T-helper 17 cell (primary cell): ENCODE results near the gene DNAAF9. TPM values are rescaled to one million over a fixed set of nuclear protein-coding genes. Genes with fewer than 3 reads are reported as not detected.

Experiments
- ATAC-seq: fragments of 150-1000 bp; cut with Tn5 transposase; 2 replicates; pipeline ENCODE4 v1.10.0; 2021; ENCODE audit warnings: mild to moderate bottlenecking, moderate library complexity
- DNase-seq, 3 donors: peaks; one replicate each; pipeline versions ENCODE4 v3.0.0 to v3.0.0-alpha.2; 2020 to 2021
- H3K9me3 ChIP-seq: one replicate; pipeline ENCODE4 v1.7.0; 2013; ENCODE audit warnings: low read length, mild to moderate bottlenecking; ENCODE audit not compliant: control insufficient read depth, poor library complexity, severe bottlenecking
- H3K27ac Mint-ChIP-seq: one replicate; pipeline ENCODE4 v1.8.0; 2022; ENCODE audit warnings: mild to moderate bottlenecking, moderate library complexity, mixed read lengths
- H3K27me3 Mint-ChIP-seq: one replicate; pipeline ENCODE4 v1.8.0; 2022; ENCODE audit warnings: mixed read lengths
- H3K36me3 Mint-ChIP-seq: one replicate; pipeline ENCODE4 v1.8.0; 2022; ENCODE audit warnings: low read depth, mixed read lengths
- H3K4me1 Mint-ChIP-seq: one replicate; pipeline ENCODE4 v1.8.0; 2022; ENCODE audit warnings: mild to moderate bottlenecking, mixed read lengths
- H3K4me3 Mint-ChIP-seq: one replicate; pipeline ENCODE4 v1.8.0; 2022; ENCODE audit warnings: mild to moderate bottlenecking, moderate library complexity, mixed read lengths
- total RNA-seq, 4 donors: library from RNA in 2 of 4; stranded (reverse) in 2 of 4; gene quantifications; one replicate each; pipeline ENCODE4 v1.2.3 and lab custom pipeline; 2022 to 2026

DNAAF9 gene
- total RNA-seq (1 to 10 TPM; 6.5 to 6.7 TPM), total RNA-seq (lab: John Stamatoyannopoulos, UW) (30.8 to 33.2 reads per million in 2 donors)

DNA sequence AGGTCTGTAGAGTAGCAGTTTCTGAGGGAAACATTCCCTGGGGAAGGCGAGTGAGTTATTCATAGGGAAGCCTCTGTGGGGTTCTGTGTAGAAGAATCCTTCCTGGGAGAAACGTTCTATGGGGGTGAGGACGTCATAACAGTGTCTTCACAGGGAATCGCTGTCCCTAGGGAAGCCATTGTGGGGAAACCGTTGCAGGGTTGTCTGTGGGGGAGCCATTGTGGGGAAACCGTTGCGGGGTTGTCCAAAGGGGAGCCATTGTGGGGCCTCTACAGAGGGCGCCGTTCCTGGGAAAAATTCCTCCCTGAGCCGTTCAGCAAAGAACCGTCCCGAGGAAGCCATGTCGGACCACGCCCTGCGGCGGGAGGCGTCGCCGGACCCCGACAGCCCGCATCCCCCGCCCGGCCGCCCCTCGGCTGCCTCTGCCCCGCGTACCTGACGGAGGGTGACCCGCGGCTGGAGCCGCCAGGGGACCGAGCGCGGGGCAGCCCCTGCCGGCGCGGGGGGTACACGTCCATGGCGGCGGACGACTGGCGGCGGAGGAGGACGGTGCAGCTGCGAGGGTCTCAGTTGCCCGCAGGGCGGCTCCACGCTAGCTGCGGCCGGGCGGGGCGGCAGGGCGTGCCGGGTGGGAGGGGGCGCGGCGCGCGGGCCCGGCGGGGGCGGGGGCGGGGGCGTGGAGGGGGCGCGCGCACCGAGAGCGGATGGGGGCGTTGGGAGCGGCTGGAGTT, at the start of gene DNAAF9:
Gene DNAAF9 (minus strand): TSS at position 630 of the 731 bp plus-strand sequence. CDS start 112 bp downstream, at position 518.
- Mint-ChIP-seq H3K27me3 (no peaks in the 10 kb centered on the region), H3K27ac (peak within 1 kb of the TSS; percentile 91), H3K36me3 (peaks cover 5% of the 10 kb centered on the region), H3K4me1 (peaks cover 38% of the 10 kb centered on the region), H3K4me3 (peak within 1 kb of the TSS; percentile 98)
- DNase-seq (peak; percentile 41 to 71 (median 67)), ATAC-seq (peak; percentile 66)
- no peaks in the 10 kb centered on the region for H3K9me3 ChIP-seq

DNA sequence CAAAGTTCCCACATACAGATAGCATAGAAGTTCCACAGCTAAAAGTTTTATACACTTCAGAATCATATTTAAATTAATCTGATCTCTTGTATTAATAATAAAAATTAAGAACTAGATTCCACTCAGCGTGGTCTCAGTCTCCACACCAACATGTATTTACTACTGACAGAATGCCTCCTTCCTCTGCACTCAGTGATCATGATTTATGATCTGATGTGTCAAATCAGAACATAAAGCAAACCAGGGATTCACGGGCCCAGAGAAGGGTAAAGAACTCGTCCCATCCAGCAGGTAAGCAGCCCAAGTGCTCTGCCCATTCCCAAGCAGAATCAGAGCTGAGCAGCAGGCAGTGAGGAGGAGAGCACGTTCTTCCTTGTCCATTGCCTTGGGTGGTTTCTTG, 49.2 kb upstream of the DNAAF9 start:
- Mint-ChIP-seq H3K4me1 (no peaks in the 10 kb centered on the region), H3K36me3 (peaks cover 2% of the 10 kb centered on the region), H3K27me3 (peaks cover 40% of the 10 kb centered on the region), H3K27ac (no peak overlapping the region), H3K4me3 (no peak overlapping the region)
- no peak for ATAC-seq
- DNase-seq, result no peak
- no peaks in the 10 kb centered on the region for H3K9me3 ChIP-seq

DNA sequence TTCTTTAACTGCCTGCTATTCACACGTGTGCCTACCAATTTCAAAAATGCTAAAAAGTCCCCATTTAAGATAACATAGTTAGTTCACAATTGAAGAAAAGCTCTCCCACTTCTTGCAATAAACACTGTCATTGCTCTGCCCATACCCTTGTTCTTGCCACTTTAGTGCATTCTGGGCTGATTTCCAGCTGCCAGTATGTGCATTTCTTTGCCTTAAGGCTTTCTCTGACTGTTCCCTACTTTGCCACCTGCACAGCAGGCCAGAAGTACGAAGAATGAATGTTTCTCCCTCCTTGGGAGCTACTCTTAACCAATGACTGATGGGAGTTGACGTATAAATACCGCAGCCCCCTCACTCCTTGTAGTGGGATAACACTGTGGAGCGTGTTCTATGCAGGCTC, 47.4 kb upstream of the DNAAF9 start:
- peaks cover 2% of the 10 kb centered on the region for H3K36me3 Mint-ChIP-seq
- ATAC-seq (no peak), DNase-seq (no peak)
- H3K9me3 ChIP-seq, result no peaks in the 10 kb centered on the region
- no peaks in the 10 kb centered on the region for H3K4me1 Mint-ChIP-seq
- no peak overlapping the region for H3K4me3 Mint-ChIP-seq
- no peak overlapping the region for H3K27ac Mint-ChIP-seq
- peaks cover 36% of the 10 kb centered on the region for H3K27me3 Mint-ChIP-seq

DNA sequence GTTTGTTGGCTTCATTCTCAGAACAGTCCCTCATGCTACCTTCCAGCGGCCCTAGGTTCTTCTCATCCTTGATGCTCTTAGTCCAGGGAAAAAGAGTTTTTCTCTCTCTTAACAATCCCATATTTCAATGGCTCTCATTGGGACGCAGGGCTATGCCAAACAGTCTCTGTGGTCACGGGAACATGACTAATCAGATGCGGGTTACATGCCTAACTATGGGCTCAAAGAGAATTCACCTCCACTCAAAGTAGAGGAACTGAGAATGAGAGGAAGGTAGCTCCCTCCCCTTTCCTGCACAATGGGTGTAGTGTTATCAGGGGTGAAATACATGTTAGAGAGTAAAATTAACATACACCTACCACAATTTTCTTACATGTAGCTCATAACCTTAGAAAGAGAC, 45.2 kb upstream of the DNAAF9 start:
- Mint-ChIP-seq H3K4me1 (no peaks in the 10 kb centered on the region), H3K4me3 (no peak overlapping the region), H3K27ac (no peak overlapping the region), H3K27me3 (peaks cover 32% of the 10 kb centered on the region), H3K36me3 (peaks cover 2% of the 10 kb centered on the region)
- no peaks in the 10 kb centered on the region for H3K9me3 ChIP-seq
- ATAC-seq, result no peak
- no peak for DNase-seq

DNA sequence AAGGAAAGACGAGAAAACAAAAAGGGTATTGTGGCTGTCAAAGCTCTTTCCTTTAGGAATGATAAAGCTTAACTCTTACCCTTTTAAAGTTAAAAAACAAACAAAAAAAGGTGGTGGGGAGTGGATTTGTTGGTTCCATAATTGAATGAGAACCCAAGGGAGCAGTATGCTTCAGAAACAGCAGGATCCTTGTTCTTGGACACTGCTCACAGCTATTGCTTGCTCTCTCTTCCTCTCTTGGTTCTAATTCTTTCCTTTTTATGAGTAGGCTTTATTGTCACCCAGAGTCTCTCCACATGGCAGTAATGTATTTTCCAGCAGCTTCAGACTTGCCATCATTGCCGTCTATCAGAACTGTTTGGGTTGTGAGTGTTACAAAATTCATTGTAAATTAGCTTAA, 44.7 kb upstream of the DNAAF9 start:
- H3K27me3 Mint-ChIP-seq, result peaks cover 32% of the 10 kb centered on the region
- no peak overlapping the region for H3K27ac Mint-ChIP-seq
- ATAC-seq (no peak), DNase-seq (no peak)
- no peak overlapping the region for H3K4me3 Mint-ChIP-seq
- no peaks in the 10 kb centered on the region for H3K9me3 ChIP-seq
- peaks cover 2% of the 10 kb centered on the region for H3K36me3 Mint-ChIP-seq
- H3K4me1 Mint-ChIP-seq, result no peaks in the 10 kb centered on the region

DNA sequence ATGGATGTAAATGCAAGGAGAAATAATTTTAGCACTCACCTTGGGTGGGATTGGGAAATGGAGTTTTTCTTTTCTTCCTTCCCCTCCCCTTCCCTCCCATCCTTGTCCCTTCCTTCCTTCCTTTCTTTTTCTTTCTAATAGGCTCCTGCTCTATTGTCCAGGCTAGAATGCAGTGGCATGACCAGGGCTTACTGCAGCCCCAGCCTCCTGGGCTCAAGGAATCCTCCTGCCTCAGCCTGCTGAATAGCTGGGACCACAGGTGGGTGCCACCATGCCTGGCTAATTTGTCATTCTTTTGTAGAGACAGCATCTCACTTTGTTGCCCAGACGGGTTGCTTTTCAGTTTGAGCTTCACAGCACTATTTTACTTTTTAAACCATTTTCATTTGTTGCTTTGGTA, 41.9 kb upstream of the DNAAF9 start:
- DNase-seq (no peak), ATAC-seq (no peak)
- Mint-ChIP-seq H3K27me3 (peaks cover 30% of the 10 kb centered on the region), H3K36me3 (no peaks in the 10 kb centered on the region), H3K27ac (no peak overlapping the region), H3K4me3 (no peak overlapping the region), H3K4me1 (no peaks in the 10 kb centered on the region)
- no peaks in the 10 kb centered on the region for H3K9me3 ChIP-seq

DNA sequence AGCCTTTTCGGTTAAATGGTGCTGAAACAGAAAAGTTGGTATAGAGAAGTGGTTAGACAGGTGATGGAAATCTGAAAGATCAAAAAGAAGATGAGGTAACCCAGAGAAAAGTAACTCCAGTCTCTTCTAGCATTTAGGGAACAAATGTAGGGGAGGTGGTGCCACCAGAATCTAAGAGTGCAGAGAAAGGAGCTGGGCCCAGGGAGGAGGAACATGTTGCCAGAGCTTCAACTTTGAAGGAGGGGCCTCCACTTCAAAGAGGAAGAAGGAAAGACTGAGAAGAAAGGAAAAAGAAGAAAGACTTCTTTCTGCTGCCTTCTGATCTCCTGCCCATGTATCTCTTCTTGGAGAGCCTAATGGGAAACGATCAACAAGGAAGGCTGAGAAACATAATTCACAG, 39.9 kb upstream of the DNAAF9 start:
- DNase-seq, result no peak
- Mint-ChIP-seq H3K27ac (no peak overlapping the region), H3K27me3 (peaks cover 17% of the 10 kb centered on the region), H3K4me1 (no peaks in the 10 kb centered on the region), H3K4me3 (no peak overlapping the region), H3K36me3 (no peaks in the 10 kb centered on the region)
- ATAC-seq, result no peak
- H3K9me3 ChIP-seq, result no peaks in the 10 kb centered on the region

DNA sequence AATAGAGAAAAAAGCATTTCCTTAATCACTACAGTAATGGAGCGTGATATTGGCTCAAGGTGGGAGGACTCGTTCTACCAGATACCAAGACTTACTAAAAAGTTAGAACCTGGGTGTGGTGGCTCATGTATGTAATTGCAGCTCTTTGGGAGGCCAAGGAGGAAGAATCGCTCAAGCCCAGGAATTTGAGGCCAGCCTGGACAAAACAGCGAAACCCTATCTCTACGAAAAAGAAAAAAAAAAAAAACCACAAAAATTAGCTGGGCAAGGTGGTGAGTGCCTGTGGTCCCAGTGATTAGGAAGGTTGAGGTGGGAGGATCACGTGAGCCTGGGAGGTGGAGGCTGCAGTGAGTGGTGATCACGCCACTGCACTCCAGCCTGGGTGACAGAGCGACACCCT, 39.3 kb upstream of the DNAAF9 start:
- H3K9me3 ChIP-seq, result no peaks in the 10 kb centered on the region
- H3K4me3 Mint-ChIP-seq, result no peak overlapping the region
- H3K36me3 Mint-ChIP-seq, result no peaks in the 10 kb centered on the region
- peaks cover 12% of the 10 kb centered on the region for H3K27me3 Mint-ChIP-seq
- ATAC-seq (no peak), DNase-seq (no peak)
- no peak overlapping the region for H3K27ac Mint-ChIP-seq
- H3K4me1 Mint-ChIP-seq, result no peaks in the 10 kb centered on the region

DNA sequence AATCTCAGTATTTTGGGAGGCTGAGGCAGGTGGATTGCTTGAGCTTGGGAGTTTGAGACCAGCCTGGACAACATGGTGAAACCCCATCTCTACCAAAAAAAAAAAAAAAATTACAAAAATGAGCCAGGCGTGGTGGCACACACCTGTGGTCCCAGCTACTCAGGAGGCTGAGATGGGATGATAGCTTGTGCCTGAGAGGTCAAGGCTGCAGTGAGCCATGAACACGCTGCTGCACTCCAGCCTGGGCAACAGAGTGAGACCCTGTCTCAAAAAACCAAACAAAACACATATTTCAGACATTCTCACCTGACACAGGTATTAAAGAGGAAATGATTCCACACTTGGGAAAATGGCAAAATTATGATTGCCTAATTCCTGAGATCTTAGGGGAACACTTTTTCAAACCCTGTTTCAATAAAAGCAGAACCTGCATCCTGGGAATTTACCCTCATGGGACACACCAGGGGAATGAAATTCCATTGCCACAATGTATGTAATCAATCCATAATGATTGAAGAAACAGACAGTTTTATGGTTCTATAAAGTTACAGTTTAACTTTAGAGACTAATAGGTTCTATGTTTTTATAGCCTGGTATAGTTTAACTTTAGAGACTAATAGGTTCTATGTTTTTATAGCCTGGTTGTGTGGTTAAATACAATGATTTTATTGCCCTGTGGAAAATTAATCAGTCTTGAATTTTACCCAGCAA, 29.6 kb upstream of the DNAAF9 start:
- Mint-ChIP-seq H3K36me3 (peaks cover 3% of the 10 kb centered on the region), H3K27me3 (peaks cover 18% of the 10 kb centered on the region), H3K4me1 (no peaks in the 10 kb centered on the region), H3K4me3 (no peak overlapping the region), H3K27ac (no peak overlapping the region)
- ATAC-seq, result no peak
- H3K9me3 ChIP-seq, result no peaks in the 10 kb centered on the region
- DNase-seq, result no peak

DNA sequence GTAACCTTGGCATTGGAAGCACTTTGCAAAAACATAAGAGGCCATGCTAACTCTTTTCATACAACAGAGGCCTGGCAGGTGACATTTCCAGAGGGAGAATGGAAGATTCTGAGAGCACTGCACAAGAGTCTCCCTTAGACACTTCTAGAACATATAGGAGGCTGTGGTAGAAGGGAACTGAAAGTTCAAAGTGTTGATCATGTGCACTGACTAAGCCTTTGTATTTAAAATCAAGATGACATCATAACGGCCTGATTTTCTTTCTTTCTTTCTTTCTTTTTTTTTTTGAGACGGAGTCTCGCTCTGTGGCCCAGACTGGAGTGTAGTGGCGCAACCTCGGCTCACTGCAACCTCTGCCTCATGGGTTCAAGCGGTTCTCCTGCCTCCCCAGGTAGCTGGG, 26.8 kb upstream of the DNAAF9 start:
- peaks cover 3% of the 10 kb centered on the region for H3K36me3 Mint-ChIP-seq
- no peak overlapping the region for H3K4me3 Mint-ChIP-seq
- no peak overlapping the region for H3K27ac Mint-ChIP-seq
- no peaks in the 10 kb centered on the region for H3K9me3 ChIP-seq
- DNase-seq (no peak), ATAC-seq (no peak)
- peaks cover 23% of the 10 kb centered on the region for H3K27me3 Mint-ChIP-seq
- H3K4me1 Mint-ChIP-seq, result peaks cover 2% of the 10 kb centered on the region

DNA sequence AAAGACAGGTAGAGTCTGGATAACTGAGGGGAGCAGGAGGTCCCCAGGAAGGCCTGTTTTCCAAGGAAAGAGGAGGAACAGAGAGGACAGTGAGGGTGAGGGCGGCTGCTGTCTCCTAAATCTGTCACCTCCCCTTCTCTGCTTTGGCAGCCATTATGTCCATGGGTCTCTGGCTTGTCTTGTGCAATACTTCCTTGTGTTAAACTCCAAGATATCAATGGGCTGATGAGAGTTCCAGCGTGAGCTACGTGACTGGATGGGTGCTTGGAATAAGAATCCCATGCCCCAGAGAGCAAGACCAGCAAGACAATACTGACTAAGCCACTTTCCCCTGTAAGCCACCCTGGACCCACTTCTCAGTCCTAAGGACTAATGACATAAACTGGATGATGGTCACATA, 26.3 kb upstream of the DNAAF9 start:
- ATAC-seq, result no peak
- Mint-ChIP-seq H3K27me3 (peaks cover 21% of the 10 kb centered on the region), H3K27ac (no peak overlapping the region), H3K36me3 (peaks cover 3% of the 10 kb centered on the region), H3K4me1 (peaks cover 2% of the 10 kb centered on the region), H3K4me3 (no peak overlapping the region)
- H3K9me3 ChIP-seq, result no peaks in the 10 kb centered on the region
- no peak for DNase-seq

DNA sequence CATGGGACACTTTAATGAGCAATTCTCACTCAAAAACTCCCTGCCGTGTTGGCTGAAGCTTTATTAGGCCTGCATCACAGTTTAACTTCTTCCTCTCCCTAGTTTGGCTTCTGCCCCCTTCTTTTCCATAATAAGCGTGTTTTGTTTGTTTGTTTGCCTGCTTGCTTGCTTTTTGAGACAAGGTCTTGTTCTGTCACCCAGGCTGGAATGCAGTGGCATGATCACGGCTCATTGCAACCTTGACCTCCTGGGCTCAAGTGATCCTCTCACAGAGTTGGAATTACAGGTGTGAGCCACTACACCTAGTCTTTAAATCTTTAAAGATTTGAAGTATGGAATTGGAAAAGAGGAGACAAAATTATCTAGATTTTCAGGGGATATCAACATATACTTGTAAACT, 25.4 kb upstream of the DNAAF9 start:
- Mint-ChIP-seq H3K27ac (no peak overlapping the region), H3K36me3 (peaks cover 3% of the 10 kb centered on the region), H3K4me1 (peaks cover 2% of the 10 kb centered on the region), H3K27me3 (peaks cover 13% of the 10 kb centered on the region), H3K4me3 (no peak overlapping the region)
- ATAC-seq (no peak), DNase-seq (no peak)
- no peaks in the 10 kb centered on the region for H3K9me3 ChIP-seq

DNA sequence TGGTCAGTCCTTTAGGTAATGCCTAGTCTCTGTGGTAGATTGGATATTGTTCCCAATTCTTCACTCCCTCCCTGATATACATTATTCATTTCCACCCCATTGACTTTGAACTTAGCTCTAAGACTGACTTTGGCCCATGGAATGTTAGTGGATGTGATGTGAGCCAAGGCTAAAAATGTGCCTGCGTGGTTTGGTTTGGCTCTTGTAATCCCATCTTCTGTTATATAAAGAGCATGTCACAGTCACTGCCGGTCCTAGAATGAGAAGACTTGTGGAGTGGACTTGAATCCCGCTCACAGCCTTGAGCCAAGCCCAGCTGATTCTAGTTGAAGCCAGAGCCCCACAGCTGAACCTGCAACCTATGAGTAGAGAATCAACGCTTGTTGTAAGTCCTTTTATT, 23.6 kb upstream of the DNAAF9 start:
- Mint-ChIP-seq H3K27me3 (peaks cover 17% of the 10 kb centered on the region), H3K36me3 (peaks cover under 1% of the 10 kb centered on the region), H3K4me1 (peaks cover 2% of the 10 kb centered on the region), H3K4me3 (no peak overlapping the region), H3K27ac (no peak overlapping the region)
- ATAC-seq (no peak), DNase-seq (no peak)
- H3K9me3 ChIP-seq, result no peaks in the 10 kb centered on the region
